Stimulated activated CD4-positive, alpha-beta T cell treated with anti-CD3 and anti-CD28 coated beads, TNF-alpha, amount 100 ng/mL, for 24 hours (primary cell): ENCODE results near the gene TSPOAP1.
"Not testable (repeated sequence)": the region's sequence is repeated elsewhere in the genome, so short reads cannot be mapped to it uniquely, and the experiment has no call there.

Experiments
- DNase-seq, 3 experiments: peaks; one replicate each; pipeline ENCODE4 v3.0.0-alpha.2; 2020; ENCODE audit warnings: low read depth in 3 of 3

TSPOAP1 gene

GRCh38 chr17:58341136-58341860 is 12.7 kb upstream of the TSPOAP1 start:
- not testable (repeated sequence) for DNase-seq

- DNase-seq = no peak
These were observed 11.8 kb upstream of the TSPOAP1 start for GRCh38 chr17:58340405-58340876.

GRCh38 chr17:58339755-58340404 is 11.3 kb upstream of the TSPOAP1 start:
- no peak for DNase-seq

- peak in 2 of 3 experiments; percentile 59 to 89 for DNase-seq
These were observed 10.5 kb upstream of the TSPOAP1 start for GRCh38 chr17:58338841-58339754.

GRCh38 chr17:58338454-58338840 is 9.9 kb upstream of the TSPOAP1 start:
- DNase-seq = no peak

- DNase-seq = peak; percentile 83 to 95 (median 86)
These were observed 9.2 kb upstream of the TSPOAP1 start for GRCh38 chr17:58337600-58338453.

- peak in 1 of 3 experiments; percentile 55 for DNase-seq
These were observed 8.6 kb upstream of the TSPOAP1 start for GRCh38 chr17:58337210-58337599.

GRCh38 chr17:58336456-58337209 is 8.0 kb upstream of the TSPOAP1 start:
- no peak for DNase-seq

- DNase-seq = peak in 1 of 3 experiments; percentile 74
These were observed 7.3 kb upstream of the TSPOAP1 start for GRCh38 chr17:58335779-58336455.

- peak in 1 of 3 experiments; percentile 66 for DNase-seq
These were observed 6.6 kb upstream of the TSPOAP1 start for GRCh38 chr17:58335061-58335731.

GRCh38 chr17:58334661-58335060 is 6.1 kb upstream of the TSPOAP1 start:
- no peak for DNase-seq

- DNase-seq = no peak
These were observed 5.7 kb upstream of the TSPOAP1 start for GRCh38 chr17:58334256-58334655.

GRCh38 chr17:58333736-58334207 is 5.2 kb upstream of the TSPOAP1 start:
- no peak for DNase-seq

- peak in 2 of 3 experiments; percentile 51 to 88 for DNase-seq
These were observed 4.5 kb upstream of the TSPOAP1 start for GRCh38 chr17:58332778-58333735.

GRCh38 chr17:58331815-58332777 is 3.5 kb upstream of the TSPOAP1 start:
- peak; percentile 84 to 94 (median 88) for DNase-seq

- peak; percentile 70 to 76 (median 74) for DNase-seq
These were observed 2.6 kb upstream of the TSPOAP1 start for GRCh38 chr17:58330997-58331814.
